ENCODE data around the gene CBX7. TPM values are rescaled to one million over a fixed set of nuclear protein-coding genes. Genes with fewer than 3 reads are reported as not detected.

CBX7 gene
- total RNA-seq (2.7 TPM), polyA plus RNA-seq (ENCODE audit: insufficient read depth in 1 of 8, insufficient read length in 8 of 8, low replicate concordance in 1 of 8) (1 to 10 TPM; 2.4 to 5.1 (median 3.3) TPM)
- long read RNA-seq, donor 1, result 0 reads
- long read RNA-seq, donor 2, result 0 reads
- long read RNA-seq, donor 3, full-length matches to known transcripts, result 2 of 2 reads
- long read RNA-seq, donor 3, partial matches to known transcripts, result 0 of 2 reads
- long read RNA-seq, donor 3, other reads (novel, unspliced or antisense), result 0 of 2 reads
- long read RNA-seq, donor 4, result 0 reads
- long read RNA-seq, donor 5, result 0 reads
- long read RNA-seq, donor 6, result 0 reads
- long read RNA-seq, donor 7, full-length matches to known transcripts, result 2 of 2 reads
- long read RNA-seq, donor 7, partial matches to known transcripts, result 0 of 2 reads
- long read RNA-seq, donor 7, other reads (novel, unspliced or antisense), result 0 of 2 reads
- long read RNA-seq, donor 8, result 0 reads
- long read RNA-seq, donor 9, result 0 reads
- long read RNA-seq, donor 10, result 0 reads
- long read RNA-seq, donor 11, result 0 reads

DNA sequence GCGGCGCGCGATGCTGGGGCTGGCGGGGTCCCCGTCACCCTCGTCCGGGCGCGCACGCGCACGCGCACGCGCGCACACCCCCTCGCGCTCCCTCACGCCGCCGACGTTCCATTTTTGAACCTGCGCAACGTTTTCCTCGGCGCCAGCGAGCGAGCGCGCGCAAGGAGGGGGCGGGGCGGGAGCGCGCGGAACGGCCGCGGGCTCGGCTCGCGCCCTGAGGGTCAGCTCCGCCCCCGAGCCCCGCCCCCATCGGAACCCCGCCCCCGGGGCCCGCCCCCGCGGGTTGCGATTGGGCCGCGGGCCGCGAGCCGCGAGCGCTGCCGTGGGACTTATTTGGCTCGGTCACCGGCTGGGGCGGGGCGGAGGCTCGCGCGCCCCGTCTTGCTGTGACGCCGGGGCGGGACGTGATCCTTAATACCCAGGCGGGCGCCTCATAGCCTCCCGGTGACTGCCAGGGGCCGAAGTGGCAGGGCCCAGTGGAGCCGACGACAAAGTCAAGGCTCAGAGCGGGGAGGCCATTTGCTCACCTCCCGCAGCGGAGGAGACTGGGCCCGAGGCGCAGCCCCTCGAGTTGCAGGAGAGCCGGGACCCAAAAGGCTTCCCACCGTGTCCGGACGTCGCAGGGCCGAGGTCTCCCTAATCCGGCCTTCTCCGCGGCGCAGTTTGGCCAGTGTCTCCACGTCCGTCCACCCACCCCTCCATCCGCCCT is at the start of gene CBX7:
Gene CBX7 (minus strand): TSS at position 170 of the 709 bp plus-strand sequence. CDS start 236 bp downstream, outside the sequence.
- WGBS (ENCODE audit: insufficient coverage), result under 1% methylated on average over 97 of the region's 98 CpGs
- no peaks in the 10 kb centered on the region for H3K9me3 ChIP-seq (replicated peaks; ENCODE audit: control insufficient read depth, low read depth, low read length)
- peak; percentile 94 for DNase-seq
- H3K4me3 ChIP-seq (ENCODE audit: low read length), result peak within 1 kb of the TSS; percentile 51
- H3K27me3 ChIP-seq (ENCODE audit: control insufficient read depth, insufficient read depth, low read length), result peaks cover 26% of the 10 kb centered on the region
- H3K27ac ChIP-seq (ENCODE audit: low read length), result peak within 1 kb of the TSS; percentile 67
- H3K36me3 ChIP-seq (ENCODE audit: control insufficient read depth, insufficient read depth, low read length), result peaks cover 5% of the 10 kb centered on the region
- H3K4me1 ChIP-seq (ENCODE audit: control insufficient read depth, insufficient read depth, low read length), result peaks cover 12% of the 10 kb centered on the region

- DNase-seq, result no peak
- Histone ChIP-seq H3K9me3 (replicated peaks; ENCODE audit: control insufficient read depth, low read depth, low read length) (peaks cover 3% of the 10 kb centered on the region), H3K4me3 (ENCODE audit: low read length) (no peak overlapping the region), H3K27ac (ENCODE audit: low read length) (no peak overlapping the region), H3K4me1 (ENCODE audit: control insufficient read depth, insufficient read depth, low read length) (no peaks in the 10 kb centered on the region), H3K27me3 (ENCODE audit: control insufficient read depth, insufficient read depth, low read length) (no peaks in the 10 kb centered on the region), H3K36me3 (ENCODE audit: control insufficient read depth, insufficient read depth, low read length) (no peaks in the 10 kb centered on the region)
- WGBS (ENCODE audit: insufficient coverage), result no CpG with 5 or more reads among the region's 5 CpGs
Observed at GRCh38 chr22:39197578-39197977, 45.1 kb upstream of the CBX7 start.

- H3K4me3 ChIP-seq (ENCODE audit: low read length), result no peak overlapping the region
- WGBS (ENCODE audit: insufficient coverage), result no CpG with 5 or more reads among the region's 1 CpG
- no peaks in the 10 kb centered on the region for H3K27me3 ChIP-seq (ENCODE audit: control insufficient read depth, insufficient read depth, low read length)
- no peak for DNase-seq
- H3K27ac ChIP-seq (ENCODE audit: low read length), result no peak overlapping the region
- no peaks in the 10 kb centered on the region for H3K4me1 ChIP-seq (ENCODE audit: control insufficient read depth, insufficient read depth, low read length)
- H3K9me3 ChIP-seq (replicated peaks; ENCODE audit: control insufficient read depth, low read depth, low read length), result peaks cover 3% of the 10 kb centered on the region
- no peaks in the 10 kb centered on the region for H3K36me3 ChIP-seq (ENCODE audit: control insufficient read depth, insufficient read depth, low read length)
Observed at GRCh38 chr22:39194098-39194497, 41.6 kb upstream of the CBX7 start.

GRCh38 chr22:39188809-39189208 is 36.3 kb upstream of the CBX7 start:
- Histone ChIP-seq H3K4me1 (ENCODE audit: control insufficient read depth, insufficient read depth, low read length) (peaks cover 19% of the 10 kb centered on the region), H3K9me3 (replicated peaks; ENCODE audit: control insufficient read depth, low read depth, low read length) (no peaks in the 10 kb centered on the region), H3K36me3 (ENCODE audit: control insufficient read depth, insufficient read depth, low read length) (no peaks in the 10 kb centered on the region), H3K27me3 (ENCODE audit: control insufficient read depth, insufficient read depth, low read length) (no peaks in the 10 kb centered on the region), H3K4me3 (ENCODE audit: low read length) (no peak overlapping the region), H3K27ac (ENCODE audit: low read length) (no peak overlapping the region)
- 77% methylated on average over 7 of the region's 10 CpGs for WGBS (ENCODE audit: insufficient coverage)
- DNase-seq, result no peak

- peak overlapping the region; percentile 94 for H3K27ac ChIP-seq (ENCODE audit: low read length)
Observed at GRCh38 chr22:39185601-39186012, 33.1 kb upstream of the CBX7 start.

GRCh38 chr22:39184586-39185577 is 32.4 kb upstream of the CBX7 start:
- Histone ChIP-seq H3K4me3 (ENCODE audit: low read length) (no peak overlapping the region), H3K4me1 (ENCODE audit: control insufficient read depth, insufficient read depth, low read length) (peaks cover 23% of the 10 kb centered on the region), H3K9me3 (replicated peaks; ENCODE audit: control insufficient read depth, low read depth, low read length) (no peaks in the 10 kb centered on the region), H3K27me3 (ENCODE audit: control insufficient read depth, insufficient read depth, low read length) (no peaks in the 10 kb centered on the region), H3K36me3 (ENCODE audit: control insufficient read depth, insufficient read depth, low read length) (no peaks in the 10 kb centered on the region), H3K27ac (ENCODE audit: low read length) (peak overlapping the region; percentile 94)
- 67% methylated on average over 7 of the region's 23 CpGs for WGBS (ENCODE audit: insufficient coverage)
- no peak for DNase-seq

More at GRCh38 chr22:39185601-39186012, 33.1 kb upstream of the CBX7 start:
- H3K4me1 ChIP-seq (ENCODE audit: control insufficient read depth, insufficient read depth, low read length), result peaks cover 21% of the 10 kb centered on the region
- no peak overlapping the region for H3K4me3 ChIP-seq (ENCODE audit: low read length)
- 25% methylated on average over 11 of the region's 11 CpGs for WGBS (ENCODE audit: insufficient coverage)
- H3K36me3 ChIP-seq (ENCODE audit: control insufficient read depth, insufficient read depth, low read length), result no peaks in the 10 kb centered on the region
- H3K9me3 ChIP-seq (replicated peaks; ENCODE audit: control insufficient read depth, low read depth, low read length), result no peaks in the 10 kb centered on the region
- H3K27me3 ChIP-seq (ENCODE audit: control insufficient read depth, insufficient read depth, low read length), result no peaks in the 10 kb centered on the region
- DNase-seq, result peak; percentile 90

- Histone ChIP-seq H3K36me3 (ENCODE audit: control insufficient read depth, insufficient read depth, low read length) (no peaks in the 10 kb centered on the region), H3K4me1 (ENCODE audit: control insufficient read depth, insufficient read depth, low read length) (peaks cover 31% of the 10 kb centered on the region), H3K9me3 (replicated peaks; ENCODE audit: control insufficient read depth, low read depth, low read length) (no peaks in the 10 kb centered on the region), H3K27me3 (ENCODE audit: control insufficient read depth, insufficient read depth, low read length) (no peaks in the 10 kb centered on the region), H3K27ac (ENCODE audit: low read length) (peak overlapping the region; percentile 94), H3K4me3 (ENCODE audit: low read length) (no peak overlapping the region)
- peak; percentile 84 for DNase-seq
- WGBS (ENCODE audit: insufficient coverage), result 48% methylated on average over 8 of the region's 13 CpGs
Observed at GRCh38 chr22:39183991-39184585, 31.6 kb upstream of the CBX7 start.

- H3K27me3 ChIP-seq (ENCODE audit: control insufficient read depth, insufficient read depth, low read length), result no peaks in the 10 kb centered on the region
Observed at GRCh38 chr22:39182478-39183030, 30.1 kb upstream of the CBX7 start.

DNA sequence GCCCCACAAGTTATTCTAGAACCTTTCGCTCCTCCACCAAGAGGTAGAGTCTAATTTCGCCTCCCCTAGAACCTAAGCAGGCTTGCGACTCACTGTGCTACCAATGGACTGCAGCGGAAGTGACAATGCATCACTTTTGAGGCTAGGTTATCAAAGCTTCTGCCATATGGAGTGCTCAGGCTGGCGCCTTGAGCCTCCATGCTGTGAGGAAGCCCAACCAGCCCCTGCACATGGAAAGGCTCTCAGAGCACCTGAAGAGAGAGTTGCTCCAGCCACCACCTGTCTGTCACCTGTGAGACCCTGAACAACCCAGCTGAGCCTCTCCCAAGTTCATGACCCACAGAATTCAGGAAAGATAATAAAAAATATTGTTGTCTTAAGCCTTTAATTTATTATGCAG is 29.3 kb upstream of the CBX7 start:
- Histone ChIP-seq H3K27ac (ENCODE audit: low read length) (no peak overlapping the region), H3K27me3 (ENCODE audit: control insufficient read depth, insufficient read depth, low read length) (no peaks in the 10 kb centered on the region), H3K4me3 (ENCODE audit: low read length) (no peak overlapping the region), H3K4me1 (ENCODE audit: control insufficient read depth, insufficient read depth, low read length) (peaks cover 39% of the 10 kb centered on the region), H3K9me3 (replicated peaks; ENCODE audit: control insufficient read depth, low read depth, low read length) (no peaks in the 10 kb centered on the region), H3K36me3 (ENCODE audit: control insufficient read depth, insufficient read depth, low read length) (no peaks in the 10 kb centered on the region)
- WGBS (ENCODE audit: insufficient coverage), result 100% methylated on average over 4 of the region's 5 CpGs
- DNase-seq, result no peak

More at GRCh38 chr22:39182478-39183030, 30.1 kb upstream of the CBX7 start:
- no peaks in the 10 kb centered on the region for H3K36me3 ChIP-seq (ENCODE audit: control insufficient read depth, insufficient read depth, low read length)
- no peak overlapping the region for H3K4me3 ChIP-seq (ENCODE audit: low read length)
- H3K27ac ChIP-seq (ENCODE audit: low read length), result no peak overlapping the region
- DNase-seq, result no peak
- peaks cover 31% of the 10 kb centered on the region for H3K4me1 ChIP-seq (ENCODE audit: control insufficient read depth, insufficient read depth, low read length)
- no CpG with 5 or more reads among the region's 6 CpGs for WGBS (ENCODE audit: insufficient coverage)
- H3K9me3 ChIP-seq (replicated peaks; ENCODE audit: control insufficient read depth, low read depth, low read length), result no peaks in the 10 kb centered on the region

Measured in muscle of leg (tissue), 16 donors.